Thyroid gland (tissue), 4 donors: ENCODE measurements around the gene FAM120B. TPM values are rescaled to one million over a fixed set of nuclear protein-coding genes. Genes with fewer than 3 reads are reported as not detected.
"Not testable (repeated sequence)": the region's sequence is repeated elsewhere in the genome, so short reads cannot be mapped to it uniquely, and the experiment has no call there.

Experiments used
- DNase-seq, 2 donors: peaks; one replicate each; pipeline ENCODE4 v3.0.0-alpha.2; 2019
- H3K27ac ChIP-seq, 3 donors: fragments of 200-600 bp; sonication (generic); 1 replicate in 2 of 3; 2 replicates in 1 of 3; pipeline ENCODE4 v1.5.1; 2016 to 2019; ENCODE audit warnings: mild to moderate bottlenecking in 1 of 3, moderate library complexity in 1 of 3
- H3K27me3 ChIP-seq: fragments of 200-600 bp; sonication (generic); one replicate; pipeline ENCODE4 v1.5.1; 2019
- H3K36me3 ChIP-seq, 2 donors: fragments of 200-600 bp; sonication (generic); one replicate each; pipeline ENCODE4 v1.5.1; 2016 to 2019
- H3K4me1 ChIP-seq, 2 donors: fragments of 200-600 bp; sonication (generic); one replicate each; pipeline ENCODE4 v1.5.1; 2017 to 2019
- H3K4me3 ChIP-seq, 3 donors: fragments of 200-600 bp; sonication (generic); replicated peaks in 1 of 3; 1 replicate in 2 of 3; 2 replicates in 1 of 3; pipeline ENCODE4 v1.5.1; 2016; ENCODE audit warnings: mild to moderate bottlenecking in 1 of 3
- H3K9me3 ChIP-seq: fragments of 200-600 bp; sonication (generic); one replicate; pipeline ENCODE4 v1.5.1; 2017
- POLR2A ChIP-seq, 2 donors: fragments of 450-650 bp; IDR thresholded peaks; one replicate each; pipeline ENCODE4 v1.6.1; 2017; ENCODE audit warnings: antibody characterized with exemption in 2 of 2, mild to moderate bottlenecking in 2 of 2, moderate library complexity in 1 of 2
- WGBS, 2 donors: methylation state at CpG; one replicate each; pipeline ENCODE4 v1.1.5; 2017; 5-methylcytosine and 5-hydroxymethylcytosine counted together
- intact Hi-C: fragments of 100-400 bp; cut with DNase I; formaldehyde crosslinking; loops from one replicate; pipeline ENCODE4 v1.15.1; 2023
- total RNA-seq, 4 donors: library from RNA; depleted of rRNA; stranded (reverse); fragments of >200 nt; gene quantifications; one replicate each; pipeline ENCODE4 v1.2.3, GENCODE V29; 2016
- TF ChIP-seq, protein P1 (sequence below), 6 experiments: fragments of 200-600 bp in 3 of 6; fragments of 450-650 bp in 3 of 6; sonication (generic) in 3 of 6; IDR thresholded peaks; one replicate each; pipeline ENCODE4 v1.5.1; 2016 to 2019; ENCODE audit warnings: antibody characterized with exemption in 6 of 6, mild to moderate bottlenecking in 2 of 6, inconsistent platforms in 1 of 6, moderate library complexity in 1 of 6

The FAM120B gene
- total RNA-seq, 4 donors from 2014 or later = 26.9 to 38.4 (median 27.7) TPM

DNA sequence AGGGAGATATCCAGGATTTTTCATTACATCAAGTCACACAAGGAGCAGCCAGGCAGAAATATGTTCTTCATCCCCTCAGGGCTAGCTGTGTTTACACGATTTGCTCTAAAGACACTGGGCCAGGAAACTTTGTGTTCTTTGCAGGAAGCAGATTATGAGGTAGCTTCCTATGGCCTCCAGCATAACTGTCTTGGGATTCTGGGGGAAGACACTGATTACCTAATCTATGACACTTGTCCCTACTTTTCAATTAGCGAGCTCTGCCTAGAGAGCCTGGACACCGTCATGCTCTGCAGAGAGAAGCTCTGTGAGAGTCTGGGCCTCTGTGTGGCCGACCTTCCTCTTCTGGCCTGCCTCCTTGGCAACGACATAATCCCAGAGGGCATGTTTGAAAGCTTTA is 11.2 kb downstream of the FAM120B start:
- Histone ChIP-seq H3K36me3 (peaks cover 0 to 13% of the 10 kb centered on the region in 2 donors), H3K4me3 (no peak overlapping the region), H3K27ac (no peak overlapping the region), H3K9me3 (no peaks in the 10 kb centered on the region), H3K4me1 (peaks cover 0 to 6% of the 10 kb centered on the region in 2 donors), H3K27me3 (no peaks in the 10 kb centered on the region)
- intact Hi-C loops = no loop called here
- DNase-seq = no peak
- WGBS, 2 donors = 70 to 81% methylated on average over 5 of the region's 5 CpGs
- TF ChIP-seq POLR2A (IDR thresholded peaks at IDR 0.05) = no peak
- TF ChIP-seq, protein P1, sequence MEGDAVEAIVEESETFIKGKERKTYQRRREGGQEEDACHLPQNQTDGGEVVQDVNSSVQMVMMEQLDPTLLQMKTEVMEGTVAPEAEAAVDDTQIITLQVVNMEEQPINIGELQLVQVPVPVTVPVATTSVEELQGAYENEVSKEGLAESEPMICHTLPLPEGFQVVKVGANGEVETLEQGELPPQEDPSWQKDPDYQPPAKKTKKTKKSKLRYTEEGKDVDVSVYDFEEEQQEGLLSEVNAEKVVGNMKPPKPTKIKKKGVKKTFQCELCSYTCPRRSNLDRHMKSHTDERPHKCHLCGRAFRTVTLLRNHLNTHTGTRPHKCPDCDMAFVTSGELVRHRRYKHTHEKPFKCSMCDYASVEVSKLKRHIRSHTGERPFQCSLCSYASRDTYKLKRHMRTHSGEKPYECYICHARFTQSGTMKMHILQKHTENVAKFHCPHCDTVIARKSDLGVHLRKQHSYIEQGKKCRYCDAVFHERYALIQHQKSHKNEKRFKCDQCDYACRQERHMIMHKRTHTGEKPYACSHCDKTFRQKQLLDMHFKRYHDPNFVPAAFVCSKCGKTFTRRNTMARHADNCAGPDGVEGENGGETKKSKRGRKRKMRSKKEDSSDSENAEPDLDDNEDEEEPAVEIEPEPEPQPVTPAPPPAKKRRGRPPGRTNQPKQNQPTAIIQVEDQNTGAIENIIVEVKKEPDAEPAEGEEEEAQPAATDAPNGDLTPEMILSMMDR (IDR thresholded peaks at IDR 0.05) = no peak

DNA sequence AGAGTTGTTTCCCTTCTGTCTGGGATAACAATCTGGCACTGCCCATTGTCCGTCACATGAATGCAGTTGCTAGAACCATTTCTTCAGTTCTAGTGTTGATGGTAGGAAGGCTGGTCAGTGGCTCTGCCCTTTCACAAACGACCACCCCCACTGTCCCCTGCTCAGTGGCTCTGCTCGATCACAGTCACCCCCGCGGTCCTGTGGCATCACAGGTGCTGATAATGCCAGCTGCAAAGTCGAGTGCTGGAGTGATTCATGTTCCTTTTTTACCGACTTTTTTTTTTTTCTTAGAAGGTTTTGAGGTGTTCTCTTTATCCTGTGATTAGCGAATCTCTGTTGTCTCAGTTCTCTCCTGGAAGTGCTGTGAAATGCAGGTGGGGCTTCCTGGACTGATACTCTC is 22.8 kb downstream of the FAM120B start:
- WGBS, 2 donors = 93% methylated on average over 8 of the region's 8 CpGs
- Histone ChIP-seq H3K4me3 (no peak overlapping the region), H3K27me3 (no peaks in the 10 kb centered on the region), H3K9me3 (no peaks in the 10 kb centered on the region), H3K27ac (no peak overlapping the region), H3K4me1 (no peaks in the 10 kb centered on the region), H3K36me3 (peaks cover 18 to 26% of the 10 kb centered on the region in 2 donors)
- no peak for DNase-seq
- intact Hi-C loops = no loop called here
- TF ChIP-seq POLR2A (IDR thresholded peaks at IDR 0.05) = no peak
- TF ChIP-seq, protein P1 (IDR thresholded peaks at IDR 0.05) = no peak

DNA sequence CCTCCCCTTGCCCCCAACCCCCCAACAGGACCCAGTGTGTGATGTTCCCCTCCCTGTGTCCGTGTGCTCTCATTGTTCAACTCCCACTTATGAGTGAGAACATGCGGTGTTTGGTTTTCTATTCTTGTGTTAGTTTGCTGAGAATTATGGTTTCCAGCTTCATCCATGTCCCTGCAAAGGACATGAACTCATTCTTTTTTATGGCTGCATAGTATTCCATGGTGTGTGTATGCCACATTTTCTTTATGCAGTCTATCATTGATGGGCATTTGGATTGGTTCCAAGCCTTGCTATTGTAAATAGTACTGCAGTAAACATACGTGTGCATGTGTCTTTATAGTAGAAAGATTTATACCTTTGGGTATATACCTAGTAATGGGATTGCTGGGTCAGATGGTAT is 28.6 kb downstream of the FAM120B start:
- H3K4me1 ChIP-seq, H3K27me3 ChIP-seq, H3K27ac ChIP-seq, intact Hi-C loops, DNase-seq, H3K9me3 ChIP-seq, H3K4me3 ChIP-seq: not testable (repeated sequence)
- H3K36me3 ChIP-seq = peaks cover 7 to 20% of the 10 kb centered on the region in 2 donors
- 94 to 98% methylated on average over 3 of the region's 3 CpGs for WGBS, 2 donors

DNA sequence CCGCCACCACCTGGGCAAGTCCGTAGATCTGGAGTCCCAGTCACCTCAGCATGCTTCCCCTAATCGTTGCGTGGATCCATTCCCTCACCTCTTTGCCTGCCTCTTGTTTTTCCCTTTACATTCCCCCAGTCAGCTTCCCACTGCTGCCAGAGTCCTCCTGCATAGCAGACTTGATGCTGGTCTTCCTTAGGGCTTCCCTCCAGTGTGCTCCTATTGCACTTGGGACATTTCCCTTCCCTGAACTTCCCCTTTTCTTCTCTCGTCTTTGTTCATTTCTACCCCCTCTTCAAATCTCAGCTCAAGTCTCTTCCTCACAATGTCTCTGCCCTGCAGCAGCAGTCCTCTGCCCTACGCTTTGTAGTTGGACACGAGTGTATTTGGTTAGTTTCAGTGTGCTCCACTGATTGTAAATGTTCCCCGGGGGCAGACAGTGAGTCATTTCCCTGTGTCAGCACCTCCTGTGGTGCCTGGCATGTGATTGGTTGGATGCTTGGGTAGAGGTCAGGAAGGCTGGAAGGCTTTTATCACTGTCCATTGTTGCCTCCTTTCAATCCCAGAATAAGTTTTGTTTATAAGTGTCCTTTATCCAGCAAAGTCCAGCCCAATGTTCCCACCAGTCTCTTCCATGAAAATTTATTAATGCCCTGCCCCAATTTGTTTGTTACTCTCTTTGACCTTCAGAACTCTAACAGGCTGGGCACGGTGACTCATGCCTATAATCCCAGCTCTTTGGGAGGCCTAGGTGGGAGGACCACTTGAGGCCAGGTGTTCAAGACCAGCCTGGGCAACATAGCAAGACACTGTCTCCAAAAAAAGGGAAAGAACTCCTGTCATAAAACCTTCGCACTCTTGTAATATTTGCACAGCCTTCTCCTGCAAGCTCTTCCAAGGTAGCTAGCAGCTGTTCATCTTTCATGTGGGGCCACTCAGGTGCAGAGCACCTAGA is 38.3 kb downstream of the FAM120B start:
- no peak for TF ChIP-seq POLR2A (IDR thresholded peaks at IDR 0.05)
- TF ChIP-seq, protein P1 (IDR thresholded peaks at IDR 0.05) = no peak
- Histone ChIP-seq H3K9me3 (no peaks in the 10 kb centered on the region), H3K4me3 (no peak overlapping the region), H3K27me3 (no peaks in the 10 kb centered on the region), H3K27ac (no peak overlapping the region), H3K4me1 (no peaks in the 10 kb centered on the region), H3K36me3 (peaks cover 12 to 18% of the 10 kb centered on the region in 2 donors)
- intact Hi-C loops = no loop called here
- WGBS, 2 donors = 74 to 82% methylated on average over 10 of the region's 10 CpGs
- DNase-seq = no peak

DNA sequence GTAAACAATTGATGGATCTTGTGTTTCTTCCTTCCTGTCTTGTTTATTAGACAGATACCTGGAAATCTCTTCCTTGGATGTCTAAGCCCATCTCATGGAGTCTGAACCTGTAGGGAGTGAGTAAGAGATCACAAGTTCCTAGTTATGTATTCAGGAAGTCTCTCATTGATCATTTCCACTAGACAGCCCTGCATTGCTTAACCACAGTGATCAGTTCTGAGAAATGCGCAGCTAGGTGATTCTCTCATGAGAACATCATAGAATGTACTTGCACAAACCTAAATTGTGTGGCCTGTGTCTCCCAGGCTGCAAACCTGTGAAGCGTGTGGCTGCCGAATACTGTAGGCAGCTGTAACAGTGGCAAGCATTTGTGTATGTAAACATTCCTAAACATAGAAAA is 39.1 kb downstream of the FAM120B start:
- Histone ChIP-seq H3K4me1 (no peaks in the 10 kb centered on the region), H3K36me3 (peaks cover 20 to 26% of the 10 kb centered on the region in 2 donors), H3K27ac (no peak overlapping the region), H3K27me3 (no peaks in the 10 kb centered on the region), H3K4me3 (no peak overlapping the region), H3K9me3 (no peaks in the 10 kb centered on the region)
- no peak for DNase-seq
- intact Hi-C loops = no loop called here
- TF ChIP-seq POLR2A (IDR thresholded peaks at IDR 0.05) = no peak
- TF ChIP-seq, protein P1 (IDR thresholded peaks at IDR 0.05) = no peak
- WGBS, 2 donors = 95 to 98% methylated on average over 3 of the region's 3 CpGs
